ENCODE measurements around the gene KLHL12.
"Not testable (repeated sequence)": the region's sequence is repeated elsewhere in the genome, so short reads cannot be mapped to it uniquely, and the experiment has no call there.

GRCh38 chr1:202912476-202912875 is 14.6 kb downstream of the KLHL12 start:
- not testable (repeated sequence) for TF ChIP-seq CTCF (conservative IDR thresholded peaks at IDR 0.05; ENCODE audit: low read length); EZH2phosphoT487 (IDR thresholded peaks at IDR 0.05; ENCODE audit: borderline replicate concordance, low read depth, low read length)
